Mucosa of stomach (tissue), 1 donor: ENCODE results near the gene CELA1.

Experiments
- H3K27me3 ChIP-seq: one replicate; pipeline ENCODE4 v1.7.0; 2013; ENCODE audit warnings: mild to moderate bottlenecking, low read length; ENCODE audit not compliant: control insufficient read depth, insufficient read depth
- H3K36me3 ChIP-seq: one replicate; pipeline ENCODE4 v1.7.0; 2013; ENCODE audit warnings: low read length; ENCODE audit not compliant: control insufficient read depth, insufficient read depth
- H3K4me1 ChIP-seq: one replicate; pipeline ENCODE4 v1.7.0; 2013; ENCODE audit warnings: mild to moderate bottlenecking, low read length; ENCODE audit not compliant: control insufficient read depth, insufficient read depth
- H3K4me3 ChIP-seq: one replicate; pipeline ENCODE4 v1.7.0; 2013; ENCODE audit warnings: low read length
- H3K9ac ChIP-seq: one replicate; pipeline ENCODE4 v1.7.0; 2013; ENCODE audit warnings: mild to moderate bottlenecking, low read length, moderate library complexity
- H3K9me3 ChIP-seq: one replicate; pipeline ENCODE4 v1.7.0; 2013; ENCODE audit warnings: mild to moderate bottlenecking, low read length, moderate library complexity; ENCODE audit not compliant: control insufficient read depth
- donor health status: Pancreatic carcinoma.

CELA1 gene

DNA sequence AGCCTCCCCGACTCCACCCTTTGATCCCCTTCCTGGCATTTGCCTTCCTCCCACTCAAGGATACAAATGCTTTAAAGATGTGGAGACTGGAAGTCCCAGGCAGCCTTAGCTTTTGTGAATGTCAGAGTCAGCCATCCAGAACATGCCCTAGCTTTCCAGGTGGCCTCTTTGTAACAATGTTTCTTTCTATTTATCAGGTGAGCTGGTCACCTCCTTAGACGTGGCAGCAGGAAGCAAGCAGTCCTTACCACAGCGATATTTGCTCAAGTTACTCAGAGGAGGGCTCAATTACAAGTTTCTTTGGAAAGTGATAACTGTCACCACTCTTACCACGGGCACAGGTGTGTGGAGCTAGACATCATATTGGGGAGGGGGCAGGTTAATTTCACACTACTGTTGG lies 39.9 kb upstream of the CELA1 start:
- Histone ChIP-seq H3K9me3 (no peaks in the 10 kb centered on the region), H3K4me1 (peaks cover 81% of the 10 kb centered on the region), H3K9ac (peak overlapping the region; percentile 22), H3K27me3 (no peaks in the 10 kb centered on the region), H3K4me3 (no peak overlapping the region), H3K36me3 (peaks cover 9% of the 10 kb centered on the region)

DNA sequence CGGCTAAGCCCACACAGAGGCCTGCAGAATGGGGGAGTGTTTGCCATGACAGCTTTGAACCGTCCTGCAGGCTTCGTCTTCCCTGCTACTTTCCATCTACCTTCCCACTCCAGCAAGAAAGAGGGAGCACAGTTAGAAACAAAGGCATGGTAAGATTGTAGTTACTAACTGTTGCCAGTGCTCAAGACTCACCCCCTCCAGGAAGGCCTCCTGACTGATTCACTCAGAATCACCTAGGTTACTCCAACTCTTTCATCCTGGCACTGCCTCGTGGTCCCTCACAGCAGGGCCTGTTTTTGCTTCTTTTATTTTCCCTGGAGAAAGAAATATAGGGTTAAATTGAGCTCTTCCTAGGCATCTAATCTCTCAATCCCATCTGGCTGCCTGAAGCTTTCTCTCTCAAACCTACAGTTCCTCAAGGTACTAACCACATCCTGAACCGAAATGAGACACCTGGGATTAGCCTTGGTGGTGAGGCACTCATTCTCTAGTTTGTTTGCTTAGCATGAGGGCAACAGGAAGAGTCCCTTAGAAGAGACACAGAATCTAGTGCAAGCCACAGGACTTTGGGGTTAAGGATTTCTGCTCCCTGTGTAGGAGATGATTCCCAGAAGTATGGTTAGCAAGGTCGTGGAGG lies 36.9 kb upstream of the CELA1 start:
- H3K36me3 ChIP-seq = peaks cover 18% of the 10 kb centered on the region

DNA sequence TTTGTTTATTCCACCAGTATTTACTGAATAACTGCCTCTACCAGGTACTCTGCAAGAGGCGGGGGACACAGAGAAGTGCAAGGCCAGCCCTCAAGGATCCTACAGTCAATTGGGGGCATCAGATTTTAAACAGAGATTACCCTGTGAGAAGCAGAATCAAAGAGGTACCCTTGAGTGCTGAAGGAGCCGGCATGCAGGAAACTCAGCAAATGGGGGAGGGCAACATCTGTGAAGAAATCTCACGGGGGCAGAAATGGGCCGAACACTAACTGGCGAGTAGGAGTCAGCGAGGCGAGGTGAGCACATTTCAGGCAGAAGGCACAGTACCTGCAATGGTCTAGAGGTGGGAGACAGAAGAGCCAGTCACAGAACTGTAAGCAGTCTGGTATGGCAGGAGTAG lies 35.7 kb upstream of the CELA1 start:
- Histone ChIP-seq H3K36me3 (peaks cover 27% of the 10 kb centered on the region), H3K4me1 (peaks cover 62% of the 10 kb centered on the region), H3K9me3 (no peaks in the 10 kb centered on the region), H3K4me3 (no peak overlapping the region), H3K9ac (no peak overlapping the region), H3K27me3 (no peaks in the 10 kb centered on the region)

More for the DNA sequence above, 36.9 kb upstream of the CELA1 start:
- H3K27me3 ChIP-seq = no peaks in the 10 kb centered on the region
- H3K4me1 ChIP-seq = peaks cover 74% of the 10 kb centered on the region
- no peak overlapping the region for H3K4me3 ChIP-seq
- H3K9me3 ChIP-seq = no peaks in the 10 kb centered on the region
- no peak overlapping the region for H3K9ac ChIP-seq

DNA sequence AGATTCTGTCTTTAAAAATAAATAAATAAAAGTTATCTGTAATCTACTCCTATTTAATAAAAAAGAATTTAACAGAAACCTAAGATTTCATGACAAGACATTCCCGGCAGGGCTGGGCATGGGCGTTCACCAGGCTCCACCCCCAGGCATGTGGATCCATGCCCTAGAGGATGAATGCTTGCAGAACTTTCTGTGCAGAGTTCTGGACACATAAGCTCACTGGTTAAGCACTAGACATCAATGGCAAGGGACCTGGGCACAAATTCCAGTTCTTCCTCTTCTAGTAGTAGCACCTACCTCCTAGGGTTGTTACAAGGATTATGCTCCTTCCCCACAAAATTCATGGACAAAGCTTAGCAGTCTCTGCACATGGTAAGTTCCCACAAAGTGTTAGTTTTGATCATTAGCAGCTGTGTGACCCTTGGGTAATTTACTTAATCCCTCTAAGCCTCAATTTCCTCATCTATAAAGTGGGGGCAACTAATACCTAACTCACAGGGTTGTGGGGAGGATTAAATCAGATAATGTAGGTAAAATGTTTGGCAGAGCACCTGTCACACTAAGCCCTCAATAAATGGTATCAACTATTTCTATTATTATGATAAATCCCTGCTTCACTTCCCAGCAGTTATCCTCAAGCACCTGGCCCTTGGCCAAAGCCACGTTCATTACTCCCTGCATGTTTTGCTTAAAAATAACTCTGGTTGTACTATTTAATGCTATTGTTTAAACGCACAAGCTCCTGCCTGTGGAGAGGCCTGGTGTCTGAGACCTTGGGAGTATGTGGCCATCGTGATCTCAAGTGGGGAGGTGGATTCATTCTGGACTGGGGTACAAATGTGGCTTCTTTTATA lies 35.0 kb upstream of the CELA1 start:
- Histone ChIP-seq H3K4me3 (no peak overlapping the region), H3K27me3 (no peaks in the 10 kb centered on the region), H3K9ac (peak overlapping the region; percentile 30), H3K4me1 (peaks cover 55% of the 10 kb centered on the region), H3K9me3 (no peaks in the 10 kb centered on the region), H3K36me3 (peaks cover 33% of the 10 kb centered on the region)

DNA sequence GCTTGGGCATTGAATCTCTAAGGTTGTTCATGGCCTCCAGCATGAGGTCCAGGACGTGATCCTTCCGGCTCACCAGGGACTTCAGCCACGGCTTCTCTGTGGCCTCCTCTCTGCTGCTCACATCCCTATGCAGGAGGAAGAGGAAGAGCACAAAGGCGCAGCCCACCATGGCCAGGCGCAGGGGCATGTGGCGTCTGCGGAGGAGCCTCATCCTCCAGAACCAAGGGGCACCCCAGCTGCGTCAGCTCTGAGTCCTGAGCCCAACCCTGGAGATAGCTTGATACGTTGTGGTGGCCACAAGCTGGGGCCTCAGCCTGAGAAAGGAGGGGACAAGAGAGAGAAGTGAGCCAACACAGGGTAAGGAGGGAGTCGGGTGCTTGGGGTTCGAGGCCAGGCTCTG lies 33.1 kb upstream of the CELA1 start:
- peaks cover 34% of the 10 kb centered on the region for H3K36me3 ChIP-seq
- H3K4me3 ChIP-seq = no peak overlapping the region
- peaks cover 39% of the 10 kb centered on the region for H3K4me1 ChIP-seq
- no peak overlapping the region for H3K9ac ChIP-seq
- H3K9me3 ChIP-seq = no peaks in the 10 kb centered on the region
- no peaks in the 10 kb centered on the region for H3K27me3 ChIP-seq

DNA sequence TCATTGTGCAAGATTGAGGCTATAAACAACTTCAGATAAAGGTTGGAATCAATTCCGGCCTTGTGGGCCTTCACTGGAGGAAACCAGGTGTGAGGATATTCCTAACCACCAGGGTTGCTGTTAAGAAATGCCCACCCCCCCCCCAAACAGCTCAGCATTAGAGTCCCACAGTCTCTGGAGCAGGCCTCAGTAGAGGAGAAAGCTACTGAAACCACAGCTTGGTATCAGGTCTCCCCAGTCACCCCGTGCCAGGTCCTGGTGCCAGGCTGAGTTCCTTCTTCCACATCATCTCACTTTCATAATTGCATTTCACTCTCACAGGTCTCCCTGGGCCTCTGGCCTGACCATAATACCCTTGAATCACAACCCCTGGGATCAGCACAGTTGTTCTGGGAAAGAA lies 32.3 kb upstream of the CELA1 start:
- H3K4me1 ChIP-seq = peaks cover 31% of the 10 kb centered on the region
- H3K9ac ChIP-seq = no peak overlapping the region
- H3K27me3 ChIP-seq = no peaks in the 10 kb centered on the region
- H3K4me3 ChIP-seq = no peak overlapping the region
- H3K36me3 ChIP-seq = peaks cover 38% of the 10 kb centered on the region
- no peaks in the 10 kb centered on the region for H3K9me3 ChIP-seq

DNA sequence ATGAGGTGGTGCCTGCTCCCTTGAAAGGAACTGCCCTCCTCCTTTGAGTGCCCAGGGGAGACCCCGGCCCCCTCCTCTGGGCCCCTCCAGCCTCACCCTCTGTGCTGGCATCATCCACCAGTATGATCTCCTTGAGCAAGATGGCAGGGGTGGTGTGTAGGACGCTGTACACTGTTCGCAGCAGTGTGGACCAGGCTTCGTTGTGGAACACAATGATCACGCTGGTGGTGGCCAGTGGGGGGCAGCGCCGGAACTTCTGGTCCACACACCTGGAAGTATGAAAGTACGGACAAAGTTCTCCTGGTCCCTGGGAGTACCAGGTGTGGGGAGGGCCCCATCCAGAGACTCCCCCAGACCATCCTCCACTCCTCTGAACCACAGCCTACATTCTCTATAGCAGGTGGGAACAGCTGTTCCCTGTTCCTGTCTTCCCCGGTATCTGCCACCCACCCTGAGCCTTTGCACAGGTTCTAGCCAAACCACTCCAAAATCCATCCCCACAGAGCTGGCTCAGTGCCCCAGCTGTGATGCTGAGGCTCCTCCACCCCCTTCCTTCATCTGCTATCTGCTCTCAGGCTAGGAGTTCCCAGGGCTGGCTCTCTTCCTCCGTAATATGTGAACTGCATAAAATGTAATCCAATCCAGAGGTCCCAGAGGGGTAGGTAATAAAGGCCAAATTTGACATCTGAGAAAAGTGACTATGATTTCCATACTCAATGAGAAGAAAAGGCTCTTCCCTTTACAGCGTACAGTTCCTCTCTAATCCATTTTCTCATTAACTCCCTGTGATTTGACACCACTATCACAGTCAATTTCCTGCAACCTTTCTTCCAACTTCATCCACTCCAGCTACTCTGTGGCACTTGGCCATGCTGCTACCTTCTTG lies 30.9 kb upstream of the CELA1 start:
- Histone ChIP-seq H3K36me3 (peaks cover 40% of the 10 kb centered on the region), H3K4me3 (no peak overlapping the region), H3K4me1 (peaks cover 18% of the 10 kb centered on the region), H3K9ac (no peak overlapping the region), H3K27me3 (no peaks in the 10 kb centered on the region), H3K9me3 (no peaks in the 10 kb centered on the region)

DNA sequence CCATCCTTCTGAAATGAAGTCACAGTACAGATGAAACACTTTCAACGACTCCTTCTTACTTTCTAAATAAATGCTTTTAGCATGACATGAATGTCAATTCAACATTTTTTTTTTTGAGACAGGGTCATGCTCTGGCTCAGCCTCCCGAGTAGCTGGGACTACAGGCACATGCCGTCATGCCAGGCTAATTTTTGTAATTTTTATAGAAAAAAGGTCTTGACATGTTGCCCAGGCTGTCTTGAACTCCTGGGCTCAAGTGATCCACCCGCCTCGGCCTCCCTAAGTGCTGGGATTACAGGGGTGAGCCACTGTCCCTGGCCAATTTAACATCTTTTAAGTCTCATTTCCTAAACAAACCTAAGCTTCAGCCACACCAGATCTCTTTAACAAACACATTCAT lies 28.4 kb upstream of the CELA1 start:
- Histone ChIP-seq H3K4me1 (peaks cover 17% of the 10 kb centered on the region), H3K9me3 (no peaks in the 10 kb centered on the region), H3K9ac (no peak overlapping the region), H3K36me3 (peaks cover 34% of the 10 kb centered on the region), H3K27me3 (no peaks in the 10 kb centered on the region), H3K4me3 (no peak overlapping the region)

DNA sequence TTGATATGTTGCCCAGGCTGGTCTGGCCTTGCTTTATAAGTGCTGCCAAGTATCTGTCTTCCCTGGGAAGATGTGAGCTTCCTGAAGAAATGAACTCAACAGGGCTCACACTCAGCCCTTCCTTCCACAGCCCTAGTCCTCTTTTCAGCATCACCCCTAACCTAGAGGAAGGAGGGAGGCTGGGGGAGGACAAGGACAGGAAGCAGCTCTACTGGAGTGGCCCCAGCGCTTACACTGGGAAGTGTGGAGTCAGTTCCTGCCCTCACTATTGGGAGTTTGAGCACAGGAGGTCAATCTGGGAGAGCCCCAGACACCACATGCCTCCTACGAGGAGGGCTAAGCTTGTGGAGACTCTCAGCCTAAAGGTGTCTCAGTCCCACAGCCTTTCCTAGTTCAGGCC lies 27.9 kb upstream of the CELA1 start:
- H3K27me3 ChIP-seq = no peaks in the 10 kb centered on the region
- no peaks in the 10 kb centered on the region for H3K9me3 ChIP-seq
- H3K4me1 ChIP-seq = peaks cover 19% of the 10 kb centered on the region
- H3K4me3 ChIP-seq = no peak overlapping the region
- peaks cover 36% of the 10 kb centered on the region for H3K36me3 ChIP-seq
- H3K9ac ChIP-seq = no peak overlapping the region

DNA sequence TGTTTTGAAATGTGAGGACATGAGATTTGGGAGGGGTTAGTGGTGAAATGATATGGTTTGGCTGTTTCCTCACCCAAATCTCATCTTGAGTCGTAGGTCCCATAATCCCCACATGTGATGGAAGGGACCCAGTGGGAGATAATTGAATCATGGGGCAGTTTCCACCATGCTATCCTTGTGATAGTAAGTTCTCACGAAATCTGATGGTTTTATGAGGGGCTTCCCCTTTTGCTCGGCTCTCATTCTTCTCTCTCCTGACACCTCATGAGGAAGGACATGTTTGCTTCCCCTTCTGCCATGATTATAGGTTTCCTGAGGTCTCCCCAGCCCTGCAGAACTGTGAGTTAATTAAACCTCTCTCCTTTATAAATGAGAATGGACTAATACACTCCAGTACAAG lies 26.7 kb upstream of the CELA1 start:
- H3K4me1 ChIP-seq = peaks cover 21% of the 10 kb centered on the region
- H3K9ac ChIP-seq = no peak overlapping the region
- no peaks in the 10 kb centered on the region for H3K9me3 ChIP-seq
- H3K36me3 ChIP-seq = peaks cover 30% of the 10 kb centered on the region
- H3K27me3 ChIP-seq = no peaks in the 10 kb centered on the region
- no peak overlapping the region for H3K4me3 ChIP-seq

DNA sequence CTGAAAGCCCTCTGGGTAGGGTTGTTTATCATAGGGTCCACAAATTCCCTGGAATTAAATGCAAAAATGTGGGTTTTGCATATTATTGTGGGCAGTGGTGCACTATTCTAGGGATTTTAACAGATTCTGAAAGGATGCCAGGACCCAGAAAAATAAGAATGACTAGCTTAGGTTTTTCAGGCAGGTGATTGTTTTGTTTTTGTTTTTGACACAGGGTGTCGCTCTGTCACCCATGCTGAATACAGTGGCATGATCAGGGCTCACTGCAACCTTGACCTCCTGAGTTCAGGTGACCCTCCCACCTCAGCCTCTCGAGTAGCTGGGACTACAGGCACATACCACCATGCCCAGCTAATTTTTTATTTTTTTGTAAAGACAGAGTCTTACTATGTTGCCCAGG lies 25.5 kb upstream of the CELA1 start:
- no peak overlapping the region for H3K4me3 ChIP-seq
- no peaks in the 10 kb centered on the region for H3K27me3 ChIP-seq
- no peak overlapping the region for H3K9ac ChIP-seq
- peaks cover 21% of the 10 kb centered on the region for H3K4me1 ChIP-seq
- peaks cover 25% of the 10 kb centered on the region for H3K36me3 ChIP-seq
- no peaks in the 10 kb centered on the region for H3K9me3 ChIP-seq
